Right renal pelvis (tissue), 4 donors: ENCODE measurements around the gene ALDH1A2. TPM values are rescaled to one million over a fixed set of nuclear protein-coding genes. Genes with fewer than 3 reads are reported as not detected.
A peak's percentile ranks its signal among the peaks of the same experiment; 100 is the strongest.
"Not testable (repeated sequence)": the region's sequence is repeated elsewhere in the genome, so short reads cannot be mapped to it uniquely, and the experiment has no call there.

Experiments used
- DNase-seq, 4 donors: peaks; one replicate each; pipeline ENCODE4 v3.0.0-alpha.2; 2013; ENCODE audit warnings: low read depth in 4 of 4, low spot score in 3 of 4, missing footprints in 1 of 4
- polyA plus RNA-seq, 4 donors: library from polyadenylated mRNA; unstranded; fragments of 120-200 nt; gene quantifications; one replicate each; pipeline ENCODE4 v1.2.1, GENCODE V29; 2013; ENCODE audit not compliant: insufficient read length in 4 of 4

Gene ALDH1A2
- 100 to 1,000 TPM; 256 to 341 (median 308) TPM for polyA plus RNA-seq

GRCh38 chr15:58065445-58066041 lies at the start of gene ALDH1A2:
TSS of gene ALDH1A2 (minus strand) at chr15:58065711. CDS start at chr15:58065650, 61 bp downstream.
- peak in 1 of 4 donors; percentile 70 for DNase-seq

GRCh38 chr15:58114812-58115211 lies 49.3 kb upstream of the ALDH1A2 start:
- no peak for DNase-seq

GRCh38 chr15:58114388-58114787 lies 48.9 kb upstream of the ALDH1A2 start:
- no peak for DNase-seq

- DNase-seq, result not testable (repeated sequence)
Measured at GRCh38 chr15:58113358-58113757, 47.8 kb upstream of the ALDH1A2 start.

- no peak for DNase-seq
Measured at GRCh38 chr15:58111718-58112104, 46.2 kb upstream of the ALDH1A2 start.

- DNase-seq, result no peak
Measured at GRCh38 chr15:58110999-58111717, 45.6 kb upstream of the ALDH1A2 start.

GRCh38 chr15:58109419-58109818 lies 43.9 kb upstream of the ALDH1A2 start:
- DNase-seq, result no peak

GRCh38 chr15:58108117-58108516 lies 42.6 kb upstream of the ALDH1A2 start:
- DNase-seq, result no peak

GRCh38 chr15:58103482-58103881 lies 38.0 kb upstream of the ALDH1A2 start:
- DNase-seq, result no peak

- DNase-seq, result no peak
Measured at GRCh38 chr15:58096529-58097084, 31.1 kb upstream of the ALDH1A2 start.

GRCh38 chr15:58095415-58095814 lies 29.9 kb upstream of the ALDH1A2 start:
- no peak for DNase-seq

GRCh38 chr15:58087871-58088270 lies 22.4 kb upstream of the ALDH1A2 start:
- no peak for DNase-seq

GRCh38 chr15:58086491-58086890 lies 21.0 kb upstream of the ALDH1A2 start:
- DNase-seq, result no peak

- DNase-seq, result no peak
Measured at GRCh38 chr15:58083526-58083925, 18.0 kb upstream of the ALDH1A2 start.

- no peak for DNase-seq
Measured at GRCh38 chr15:58081891-58082290, 16.4 kb upstream of the ALDH1A2 start.

GRCh38 chr15:58081456-58081855 lies 15.9 kb upstream of the ALDH1A2 start:
- no peak for DNase-seq

- not testable (repeated sequence) for DNase-seq
Measured at GRCh38 chr15:58080959-58081358, 15.4 kb upstream of the ALDH1A2 start.

- no peak for DNase-seq
Measured at GRCh38 chr15:58080398-58080797, 14.9 kb upstream of the ALDH1A2 start.

- no peak for DNase-seq
Measured at GRCh38 chr15:58078591-58078990, 13.1 kb upstream of the ALDH1A2 start.

GRCh38 chr15:58077427-58077826 lies 11.9 kb upstream of the ALDH1A2 start:
- DNase-seq, result no peak

GRCh38 chr15:58074452-58074851 lies 8.9 kb upstream of the ALDH1A2 start:
- no peak for DNase-seq
